OCI-LY7 (cell line): ENCODE data around the gene SPAG5. TPM values are rescaled to one million over a fixed set of nuclear protein-coding genes. Genes with fewer than 3 reads are reported as not detected.

Source experiments
- total RNA-seq, 2 experiments: library from RNA; depleted of rRNA in 1 of 2; stranded (reverse); fragments of >200 nt in 1 of 2; shearing (Covaris generic) in 1 of 2; gene quantifications; 2 replicates each; pipeline ENCODE4 v1.2.3, GENCODE V29; 2014 to 2022

Gene SPAG5
- total RNA-seq, 2 experiments from 2014 or later, result 152 to 161 TPM

Other genes starting within 250 kb of the SPAG5 start
- 82.2 and 88.8 TPM in 2 replicates for gene POLDIP2, start 241.5 kb downstream of the SPAG5 start, total RNA-seq (2014; rRNA removed; shearing (Covaris generic))
- gene POLDIP2, start 241.5 kb downstream of the SPAG5 start, total RNA-seq (2022), result 85.0 and 89.2 TPM in 2 replicates
- not detected in 2 replicates for gene SEBOX, start 233.8 kb downstream of the SPAG5 start, total RNA-seq (2014; rRNA removed; shearing (Covaris generic))
- not detected in 2 replicates for gene SEBOX, start 233.8 kb downstream of the SPAG5 start, total RNA-seq (2022)
- gene VTN, start 228.7 kb downstream of the SPAG5 start, total RNA-seq (2014; rRNA removed; shearing (Covaris generic)), result not detected in 2 replicates
- 0.40 TPM in 1 of 2 replicates, not detected in the other for gene VTN, start 228.7 kb downstream of the SPAG5 start, total RNA-seq (2022)
- gene SARM1, start 227.3 kb downstream of the SPAG5 start, total RNA-seq (2014; rRNA removed; shearing (Covaris generic)), result 4.7 and 7.5 TPM in 2 replicates
- 21.3 and 21.7 TPM in 2 replicates for gene SARM1, start 227.3 kb downstream of the SPAG5 start, total RNA-seq (2022)
- 0.85 and 1.5 TPM in 2 replicates for gene SLC46A1, start 192.8 kb downstream of the SPAG5 start, total RNA-seq (2014; rRNA removed; shearing (Covaris generic))
- 1.2 and 2.2 TPM in 2 replicates for gene SLC46A1, start 192.8 kb downstream of the SPAG5 start, total RNA-seq (2022)
- not detected in 2 replicates for gene SLC13A2, start 125.4 kb downstream of the SPAG5 start, total RNA-seq (2014; rRNA removed; shearing (Covaris generic))
- gene SLC13A2, start 125.4 kb downstream of the SPAG5 start, total RNA-seq (2022), result not detected in 2 replicates
- not detected in 2 replicates for gene FOXN1, start 92.7 kb downstream of the SPAG5 start, total RNA-seq (2014; rRNA removed; shearing (Covaris generic))
- not detected in 2 replicates for gene FOXN1, start 92.7 kb downstream of the SPAG5 start, total RNA-seq (2022)
- gene UNC119, start 46.4 kb downstream of the SPAG5 start, total RNA-seq (2014; rRNA removed; shearing (Covaris generic)), result 10.5 and 14.2 TPM in 2 replicates
- 8.4 and 14.9 TPM in 2 replicates for gene UNC119, start 46.4 kb downstream of the SPAG5 start, total RNA-seq (2022)
- 13.9 and 23.7 TPM in 2 replicates for gene PIGS, start 27.5 kb downstream of the SPAG5 start, total RNA-seq (2014; rRNA removed; shearing (Covaris generic))
- gene PIGS, start 27.5 kb downstream of the SPAG5 start, total RNA-seq (2022), result 34.0 and 34.5 TPM in 2 replicates
- gene ALDOC, start 22.1 kb downstream of the SPAG5 start, total RNA-seq (2014; rRNA removed; shearing (Covaris generic)), result 62.4 and 70.7 TPM in 2 replicates
- 25.7 and 46.2 TPM in 2 replicates for gene ALDOC, start 22.1 kb downstream of the SPAG5 start, total RNA-seq (2022)
- 24.7 and 30.4 TPM in 2 replicates for gene RSKR, start 15.2 kb upstream of the SPAG5 start, total RNA-seq (2014; rRNA removed; shearing (Covaris generic))
- gene RSKR, start 15.2 kb upstream of the SPAG5 start, total RNA-seq (2022), result 59.6 and 66.2 TPM in 2 replicates
- gene BLTP2, start 46.1 kb upstream of the SPAG5 start, total RNA-seq (2014; rRNA removed; shearing (Covaris generic)), result 147 and 151 TPM in 2 replicates
- 177 and 185 TPM in 2 replicates for gene BLTP2, start 46.1 kb upstream of the SPAG5 start, total RNA-seq (2022)
- 31.2 and 31.8 TPM in 2 replicates for gene SDF2, start 62.9 kb upstream of the SPAG5 start, total RNA-seq (2014; rRNA removed; shearing (Covaris generic))
- 32.9 and 38.6 TPM in 2 replicates for gene SDF2, start 62.9 kb upstream of the SPAG5 start, total RNA-seq (2022)
- 32.1 and 33.7 TPM in 2 replicates for gene SUPT6H, start 63.2 kb upstream of the SPAG5 start, total RNA-seq (2014; rRNA removed; shearing (Covaris generic))
- 70.4 and 76.5 TPM in 2 replicates for gene SUPT6H, start 63.2 kb upstream of the SPAG5 start, total RNA-seq (2022)
- gene PROCA1, start 112.9 kb upstream of the SPAG5 start, total RNA-seq (2014; rRNA removed; shearing (Covaris generic)), result 4.5 and 11.3 TPM in 2 replicates
- 4.6 and 5.9 TPM in 2 replicates for gene PROCA1, start 112.9 kb upstream of the SPAG5 start, total RNA-seq (2022)
- 0.22 TPM in 1 of 2 replicates, not detected in the other for gene RAB34, start 118.8 kb upstream of the SPAG5 start, total RNA-seq (2014; rRNA removed; shearing (Covaris generic))
- gene RAB34, start 118.8 kb upstream of the SPAG5 start, total RNA-seq (2022), result 0.46 and 0.99 TPM in 2 replicates
- gene RPL23A, start 121.0 kb upstream of the SPAG5 start, total RNA-seq (2014; rRNA removed; shearing (Covaris generic)), result 930 and 1,152 TPM in 2 replicates
- gene RPL23A, start 121.0 kb upstream of the SPAG5 start, total RNA-seq (2022), result 2,557 and 2,633 TPM in 2 replicates
- 0.28 and 1.6 TPM in 2 replicates for gene TLCD1, start 127.2 kb upstream of the SPAG5 start, total RNA-seq (2014; rRNA removed; shearing (Covaris generic))
- 2.5 and 3.4 TPM in 2 replicates for gene TLCD1, start 127.2 kb upstream of the SPAG5 start, total RNA-seq (2022)
- 12.2 and 17.0 TPM in 2 replicates for gene NEK8, start 129.8 kb upstream of the SPAG5 start, total RNA-seq (2014; rRNA removed; shearing (Covaris generic))
- gene NEK8, start 129.8 kb upstream of the SPAG5 start, total RNA-seq (2022), result 14.0 and 15.1 TPM in 2 replicates
- gene TRAF4, start 145.0 kb upstream of the SPAG5 start, total RNA-seq (2014; rRNA removed; shearing (Covaris generic)), result 73.6 and 105 TPM in 2 replicates
- 116 and 123 TPM in 2 replicates for gene TRAF4, start 145.0 kb upstream of the SPAG5 start, total RNA-seq (2022)
- 4.0 and 4.6 TPM in 2 replicates for gene FAM222B, start 243.8 kb upstream of the SPAG5 start, total RNA-seq (2014; rRNA removed; shearing (Covaris generic))
- 15.2 and 19.7 TPM in 2 replicates for gene FAM222B, start 243.8 kb upstream of the SPAG5 start, total RNA-seq (2022)